HG02938 (cell line): ENCODE results near the gene TPCN2.
"Not testable (repeated sequence)": the region's sequence is repeated elsewhere in the genome, so short reads cannot be mapped to it uniquely, and the experiment has no call there.

ENCODE experiments used
- ATAC-seq: cut with Tn5 transposase; IDR thresholded peaks from one replicate; pipeline ENCODE4 v1.9.1; 2021; ENCODE audit warnings: mild to moderate bottlenecking, moderate library complexity; ENCODE audit not compliant: unreplicated experiment

The TPCN2 gene

DNA sequence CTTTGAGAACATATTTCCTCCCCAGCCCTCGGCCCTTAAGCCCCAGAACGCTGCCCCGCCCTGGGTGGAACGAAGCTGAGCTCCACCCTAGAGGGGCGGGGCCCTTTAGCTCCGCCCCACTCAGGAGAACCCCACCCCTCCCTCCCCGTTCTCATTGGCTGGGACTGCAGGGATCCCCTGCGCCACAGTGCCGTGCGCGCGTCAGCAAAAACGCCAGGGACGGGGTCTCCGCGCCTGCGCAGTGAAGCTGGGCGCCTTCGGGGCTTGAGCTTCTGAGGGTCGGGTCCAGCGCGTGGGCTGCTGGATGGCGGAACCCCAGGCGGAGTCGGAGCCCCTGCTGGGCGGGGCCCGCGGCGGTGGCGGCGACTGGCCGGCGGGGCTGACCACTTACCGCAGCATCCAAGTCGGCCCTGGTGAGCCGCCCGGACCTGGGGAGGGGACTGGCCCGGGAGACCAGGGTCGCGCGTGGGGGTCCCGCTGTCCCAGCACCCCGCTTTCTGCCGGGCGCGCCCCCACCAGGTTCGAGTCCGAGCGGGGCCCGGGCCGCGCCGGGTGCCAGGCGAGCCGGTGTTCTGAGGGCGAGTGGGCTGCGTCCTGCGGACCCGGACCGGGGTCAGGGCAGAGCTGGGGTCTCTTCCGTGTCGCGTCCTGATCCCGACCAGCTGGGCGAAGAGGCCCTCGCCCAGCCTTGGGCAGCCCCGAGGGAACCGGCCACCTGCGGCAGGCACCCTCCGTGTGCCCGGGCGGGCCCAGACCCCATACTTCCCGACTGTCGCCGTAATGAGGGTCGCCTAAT lies at the start of gene TPCN2:
Gene TPCN2 (plus strand): TSS at position 239 of the 796 bp plus-strand sequence. CDS start 66 bp downstream, at position 305.
- ATAC-seq, result peak; percentile 81

- ATAC-seq, result no peak
These were observed 49.5 kb upstream of the TPCN2 start for GRCh38 chr11:68999093-68999747.

- ATAC-seq, result not testable (repeated sequence)
These were observed 48.9 kb upstream of the TPCN2 start for GRCh38 chr11:68999748-69000355.

DNA sequence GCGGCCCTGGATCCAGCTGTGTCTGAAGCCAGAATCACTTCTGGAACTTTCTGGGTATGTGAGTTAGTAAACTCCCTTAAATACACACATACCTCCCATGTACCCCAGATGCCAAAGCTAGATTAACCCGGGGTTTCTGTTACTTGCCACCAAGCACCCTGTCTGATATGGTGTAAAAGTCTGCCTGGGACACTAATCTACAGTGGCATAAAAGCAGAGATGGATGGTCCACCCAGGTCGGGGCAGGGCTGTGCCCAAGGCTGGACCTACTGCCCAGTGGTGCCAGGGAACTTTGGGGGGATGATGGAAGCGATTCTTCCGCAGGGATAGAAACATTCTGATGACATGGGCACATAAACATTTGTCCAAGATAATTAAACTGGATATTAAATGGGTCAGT lies 48.3 kb upstream of the TPCN2 start:
- no peak for ATAC-seq

DNA sequence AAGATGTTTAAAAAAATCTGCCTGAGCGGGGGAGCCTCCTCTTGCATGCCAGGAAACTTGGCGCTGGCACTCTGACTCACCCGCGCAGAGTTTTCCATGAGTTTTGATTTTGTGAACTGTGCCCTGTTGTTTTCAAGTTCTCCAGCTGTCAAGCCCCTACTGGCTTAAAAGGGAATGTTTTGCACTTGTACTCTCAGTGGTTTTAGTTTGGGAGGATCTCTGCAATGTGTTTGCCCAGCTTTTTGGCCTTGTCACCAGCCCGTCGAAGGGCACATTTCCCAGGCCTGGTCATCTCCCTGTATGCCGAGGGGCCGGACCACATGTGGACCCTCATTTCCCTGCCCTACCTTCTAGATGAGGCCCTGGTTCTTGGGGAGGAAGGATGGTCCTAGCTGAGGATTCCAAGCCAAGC lies 47.9 kb upstream of the TPCN2 start:
- ATAC-seq, result no peak

GRCh38 chr11:69001243-69002081 lies 47.3 kb upstream of the TPCN2 start:
- no peak for ATAC-seq

DNA sequence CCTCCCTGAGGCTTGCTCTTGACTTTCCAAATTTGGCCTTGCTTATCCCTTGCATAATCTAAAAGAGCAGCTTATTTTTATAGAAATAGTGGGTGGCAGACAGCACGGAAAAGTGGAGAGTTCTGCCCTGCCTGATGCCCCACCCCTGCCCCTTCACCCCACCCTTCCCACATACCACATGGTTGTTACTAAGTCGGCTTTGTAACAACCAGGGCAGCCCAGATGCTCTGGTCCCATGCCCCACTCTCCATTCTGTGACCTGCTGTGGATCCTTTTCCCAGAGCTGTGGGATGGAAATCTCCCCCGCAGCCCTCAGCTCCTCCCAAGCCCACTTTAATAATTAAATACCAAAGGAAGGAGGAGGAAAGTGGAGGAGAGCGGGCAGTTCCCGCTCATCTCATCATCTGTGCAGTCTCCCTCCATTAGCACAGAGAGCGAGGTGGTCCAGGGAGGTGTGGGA lies 46.6 kb upstream of the TPCN2 start:
- no peak for ATAC-seq

- no peak for ATAC-seq
These were observed 46.0 kb upstream of the TPCN2 start for GRCh38 chr11:69002570-69003231.

- ATAC-seq, result no peak
These were observed 45.3 kb upstream of the TPCN2 start for GRCh38 chr11:69003301-69003865.

- no peak for ATAC-seq
These were observed 44.8 kb upstream of the TPCN2 start for GRCh38 chr11:69003866-69004367.

GRCh38 chr11:69004411-69005182 lies 44.1 kb upstream of the TPCN2 start:
- no peak for ATAC-seq

DNA sequence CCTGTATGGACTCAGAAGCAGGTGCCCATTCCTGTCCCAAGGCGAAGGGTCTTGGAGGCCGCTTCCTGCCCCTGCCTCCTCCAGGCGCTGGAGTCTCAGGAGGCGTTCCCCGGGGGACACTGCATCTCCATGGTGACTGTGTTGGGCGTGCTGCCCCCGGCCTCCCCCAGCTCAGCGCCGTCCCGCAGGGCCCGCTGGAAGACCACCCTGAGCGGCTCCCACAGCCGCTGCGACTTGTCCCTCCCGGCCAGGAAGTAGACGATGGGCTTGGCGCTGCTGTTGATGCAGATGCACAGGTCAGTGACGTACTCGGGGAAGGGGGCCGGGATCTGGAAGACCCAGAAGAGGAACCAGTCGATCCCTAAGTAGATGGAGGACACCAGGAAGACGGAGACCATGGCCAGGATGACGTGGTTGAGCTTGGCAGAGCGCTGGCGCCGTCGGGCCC lies 43.5 kb upstream of the TPCN2 start:
- no peak for ATAC-seq

DNA sequence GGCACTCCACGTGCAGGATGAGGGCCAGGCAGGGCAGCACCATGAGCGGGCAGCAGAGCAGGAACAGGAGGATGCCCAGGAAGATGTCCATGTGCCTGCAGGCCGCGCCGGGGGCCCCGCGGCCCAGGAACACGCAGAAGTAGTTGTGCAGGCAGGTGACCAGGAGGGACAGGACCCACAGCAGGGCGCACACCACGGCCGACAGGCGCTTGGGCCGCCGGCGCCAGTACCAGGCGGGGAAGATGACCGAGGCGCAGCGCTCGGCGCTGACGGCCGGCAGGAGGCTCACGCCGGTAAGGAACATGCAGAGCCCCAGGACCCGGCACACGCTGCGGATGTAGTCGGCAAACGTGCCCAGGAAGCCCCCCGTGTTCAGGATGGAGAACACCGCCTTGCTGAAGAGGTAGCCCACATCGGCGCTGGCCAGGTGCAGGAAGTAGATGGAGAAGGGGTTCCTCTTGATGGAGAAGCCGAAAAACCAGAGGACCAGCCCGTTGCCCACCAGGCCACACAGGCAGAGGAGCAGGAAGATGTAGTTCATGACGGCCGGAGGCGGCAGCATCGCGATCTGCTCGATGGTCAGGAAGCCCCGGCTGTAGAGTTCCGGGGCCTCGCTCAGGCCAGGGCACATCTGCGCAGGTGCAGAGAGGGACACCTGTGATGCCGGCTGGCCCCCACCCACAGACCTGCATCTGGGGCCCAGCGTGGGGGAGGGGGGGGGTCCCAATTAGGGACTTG lies 42.9 kb upstream of the TPCN2 start:
- no peak for ATAC-seq

DNA sequence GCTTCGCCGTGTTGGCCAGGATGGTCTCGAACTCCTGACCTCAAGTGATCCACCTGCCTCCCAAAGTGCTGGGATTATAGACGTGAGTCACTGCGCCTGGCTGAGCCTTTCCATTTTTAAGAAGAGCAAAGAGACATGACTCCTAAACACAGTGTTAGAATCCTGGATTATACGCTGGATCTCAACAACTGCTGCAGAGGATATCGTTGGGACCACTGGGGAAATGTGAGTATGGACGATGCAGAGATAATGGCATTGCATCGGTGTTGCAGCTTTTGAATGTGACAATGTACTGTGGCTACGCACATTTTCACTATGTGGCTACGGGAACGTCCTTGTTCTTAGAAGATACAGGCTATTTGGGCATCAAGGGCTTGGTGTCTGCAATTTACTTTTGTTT lies 41.9 kb upstream of the TPCN2 start:
- no peak for ATAC-seq

- ATAC-seq, result no peak
These were observed 40.8 kb upstream of the TPCN2 start for GRCh38 chr11:69007975-69008381.

DNA sequence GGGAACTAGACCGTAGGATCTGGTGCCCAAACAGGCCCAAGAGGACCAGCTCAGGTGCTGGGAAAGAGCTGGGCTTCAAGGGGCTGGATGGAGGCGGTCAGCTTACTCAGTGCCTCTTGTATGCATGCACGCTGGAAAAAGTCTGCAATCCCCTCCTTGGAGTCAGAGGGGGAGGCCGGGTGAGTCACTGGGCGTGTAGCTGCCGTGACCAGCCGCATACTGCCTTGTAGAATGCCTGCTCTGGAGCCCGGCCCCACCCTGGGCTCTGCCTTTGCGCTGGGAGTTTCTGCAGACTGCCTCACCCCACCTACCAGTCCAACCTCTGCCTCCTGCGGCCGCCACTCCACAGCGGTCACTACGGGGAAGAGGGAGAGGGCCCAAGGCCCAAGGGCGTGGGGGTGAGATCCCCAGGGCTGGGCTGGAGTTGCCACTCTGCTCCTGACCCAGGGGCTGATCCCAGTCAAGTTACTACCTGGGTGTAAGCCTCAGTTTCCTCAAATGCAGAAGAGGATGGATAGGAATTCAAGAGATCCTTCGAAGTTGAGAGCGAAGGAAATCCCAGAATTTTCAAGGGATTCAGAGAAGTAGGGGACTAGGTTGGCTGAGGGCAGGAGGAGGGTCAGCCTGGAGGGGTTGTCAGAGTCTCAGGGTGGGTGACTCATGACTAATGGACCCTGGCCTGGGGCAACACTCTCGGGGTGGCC lies 39.8 kb upstream of the TPCN2 start:
- ATAC-seq, result no peak

- no peak for ATAC-seq
These were observed 39.1 kb upstream of the TPCN2 start for GRCh38 chr11:69009441-69010211.
